Calu3 (cell line): ENCODE measurements around the gene RCAN3. TPM values are rescaled to one million over a fixed set of nuclear protein-coding genes. Genes with fewer than 3 reads are reported as not detected.

Source experiments
- BruUV-seq: library from RNA; stranded (reverse); fragments of 400-500 nt; replicated peaks from 2 replicates; lab custom pipeline; 2021; lab: Mats Ljungman, UMichigan
- CTCF ChIA-PET: fragments of 300-600 bp; sonication (Branson Sonifier 250); formaldehyde crosslinking; loops from one replicate; lab custom pipeline; 2022; ENCODE audit warnings: antibody characterized with exemption; lab: Charles Lee
- DNase-seq: peaks from one replicate; pipeline ENCODE4 v3.0.0; 2022
- H3K27ac Mint-ChIP-seq: one replicate; pipeline ENCODE4 v1.8.0; 2022; ENCODE audit warnings: mixed read lengths; ENCODE audit not compliant: unreplicated experiment
- H3K27me3 Mint-ChIP-seq: one replicate; pipeline ENCODE4 v1.8.0; 2022; ENCODE audit warnings: mixed read lengths; ENCODE audit not compliant: unreplicated experiment
- H3K36me3 Mint-ChIP-seq: one replicate; pipeline ENCODE4 v1.8.0; 2022; ENCODE audit warnings: mild to moderate bottlenecking, moderate library complexity, mixed read lengths; ENCODE audit not compliant: insufficient read depth, unreplicated experiment
- H3K4me1 Mint-ChIP-seq: one replicate; pipeline ENCODE4 v1.8.0; 2022; ENCODE audit warnings: mild to moderate bottlenecking, low read depth, mixed read lengths; ENCODE audit not compliant: unreplicated experiment
- H3K4me3 Mint-ChIP-seq: one replicate; pipeline ENCODE4 v1.8.0; 2022; ENCODE audit warnings: mild to moderate bottlenecking, low read depth, moderate library complexity, mixed read lengths; ENCODE audit not compliant: unreplicated experiment
- H3K9me3 Mint-ChIP-seq: one replicate; pipeline ENCODE4 v1.8.0; 2022; ENCODE audit warnings: low read depth, mixed read lengths; ENCODE audit not compliant: unreplicated experiment
- CTCF ChIP-seq: fragments of 200-600 bp; IDR thresholded peaks from one replicate; pipeline ENCODE4 v1.8.0; 2022; ENCODE audit warnings: antibody characterized with exemption; ENCODE audit not compliant: unreplicated experiment
- intact Hi-C: fragments of 100-400 bp; cut with micrococcal nuclease; formaldehyde crosslinking; loops from one replicate; pipeline ENCODE4 v1.10.0; 2022; ENCODE audit not compliant: unreplicated experiment
- total RNA-seq: library from RNA; stranded (reverse); gene quantifications from 2 replicates; pipeline ENCODE4 v1.2.3, GENCODE V29; 2022

RCAN3 gene
- total RNA-seq, 1 experiment from 2014 or later, result 15.3 TPM

GRCh38 chr1:24558902-24559791, 56.5 kb downstream of the RCAN3 start:
- H3K4me3 Mint-ChIP-seq, result peak overlapping the region; percentile 96
- CTCF ChIA-PET, result interaction anchor here (1.0 to 1.4 kb wide), 2 partner anchors 9 to 27 kb away, joined by 3 to 7 read pairs; no protein-coding TSS in a partner anchor

GRCh38 chr1:24560361-24560760, 57.7 kb downstream of the RCAN3 start:
- Mint-ChIP-seq H3K36me3 (peaks cover 78% of the 10 kb centered on the region), H3K4me1 (peaks cover 64% of the 10 kb centered on the region), H3K27ac (no peak overlapping the region), H3K9me3 (no peaks in the 10 kb centered on the region), H3K27me3 (no peaks in the 10 kb centered on the region), H3K4me3 (no peak overlapping the region)
- no peak for TF ChIP-seq CTCF
- BruUV-seq, result no TSS peak
- CTCF ChIA-PET, result no interaction called here
- DNase-seq, result no peak
- intact Hi-C loops, result no loop called here

More at GRCh38 chr1:24558902-24559791, 56.5 kb downstream of the RCAN3 start:
- Mint-ChIP-seq H3K36me3 (peaks cover 76% of the 10 kb centered on the region), H3K27ac (peak overlapping the region; percentile 90), H3K27me3 (no peaks in the 10 kb centered on the region), H3K4me1 (peaks cover 54% of the 10 kb centered on the region), H3K9me3 (no peaks in the 10 kb centered on the region)
- BruUV-seq, result no TSS peak
- intact Hi-C loops, result loop anchor here (5.0 kb wide), 1 partner anchor 78 kb away; no protein-coding TSS in a partner anchor
- DNase-seq, result peak; percentile 83
- TF ChIP-seq CTCF, result no peak

- H3K27ac Mint-ChIP-seq, result peak overlapping the region; percentile 65
- peak overlapping the region; percentile 36 for H3K4me3 Mint-ChIP-seq
- BruUV-seq, result no TSS peak
- H3K4me1 Mint-ChIP-seq, result peaks cover 75% of the 10 kb centered on the region
- no peak for TF ChIP-seq CTCF
- peak; percentile 65 for DNase-seq
- H3K27me3 Mint-ChIP-seq, result no peaks in the 10 kb centered on the region
- CTCF ChIA-PET, result interaction anchor here (0.7 to 1.6 kb wide), 2 partner anchors 8 to 22 kb away, joined by 4 read pairs; no protein-coding TSS in a partner anchor
- intact Hi-C loops, result no loop called here
- no peaks in the 10 kb centered on the region for H3K9me3 Mint-ChIP-seq
- H3K36me3 Mint-ChIP-seq, result peaks cover 65% of the 10 kb centered on the region
These were observed 60.0 kb downstream of the RCAN3 start for GRCh38 chr1:24562625-24563024.

GRCh38 chr1:24564695-24565094, 62.1 kb downstream of the RCAN3 start:
- Mint-ChIP-seq H3K27me3 (no peaks in the 10 kb centered on the region), H3K36me3 (peaks cover 47% of the 10 kb centered on the region), H3K4me3 (no peak overlapping the region), H3K4me1 (peaks cover 66% of the 10 kb centered on the region), H3K9me3 (no peaks in the 10 kb centered on the region), H3K27ac (peak overlapping the region; percentile 14)
- TF ChIP-seq CTCF, result no peak
- DNase-seq, result no peak
- intact Hi-C loops, result no loop called here
- CTCF ChIA-PET, result interaction anchor here (0.7 to 0.8 kb wide), 2 partner anchors 22 to 148 kb away, joined by 3 to 4 read pairs; no protein-coding TSS in a partner anchor
- BruUV-seq, result no TSS peak
